Stimulated activated CD8-positive, alpha-beta memory T cell treated with anti-CD3 and anti-CD28 coated beads, Interleukin-15, amount 100 ng/mL, for 24 hours (primary cell): Measurements from ENCODE around the gene PCDHA8.
"Not testable (repeated sequence)": the region's sequence is repeated elsewhere in the genome, so short reads cannot be mapped to it uniquely, and the experiment has no call there.

ENCODE experiments used
- DNase-seq: peaks from one replicate; pipeline ENCODE4 v3.0.0-alpha.2; 2020; ENCODE audit warnings: low read depth

Gene PCDHA8

DNA sequence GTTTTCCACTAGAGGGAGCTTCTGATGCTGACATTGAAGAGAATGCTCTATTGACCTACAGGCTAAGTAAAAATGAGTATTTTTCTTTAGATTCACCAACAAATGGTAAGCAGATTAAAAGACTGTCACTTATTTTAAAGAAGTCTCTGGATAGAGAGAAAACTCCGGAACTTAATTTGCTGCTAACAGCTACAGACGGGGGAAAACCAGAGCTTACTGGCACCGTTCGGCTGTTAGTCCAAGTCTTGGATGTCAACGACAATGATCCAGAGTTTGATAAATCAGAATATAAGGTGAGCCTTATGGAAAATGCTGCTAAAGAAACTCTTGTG is 28.5 kb downstream of the PCDHA8 start:
- DNase-seq = no peak

DNA sequence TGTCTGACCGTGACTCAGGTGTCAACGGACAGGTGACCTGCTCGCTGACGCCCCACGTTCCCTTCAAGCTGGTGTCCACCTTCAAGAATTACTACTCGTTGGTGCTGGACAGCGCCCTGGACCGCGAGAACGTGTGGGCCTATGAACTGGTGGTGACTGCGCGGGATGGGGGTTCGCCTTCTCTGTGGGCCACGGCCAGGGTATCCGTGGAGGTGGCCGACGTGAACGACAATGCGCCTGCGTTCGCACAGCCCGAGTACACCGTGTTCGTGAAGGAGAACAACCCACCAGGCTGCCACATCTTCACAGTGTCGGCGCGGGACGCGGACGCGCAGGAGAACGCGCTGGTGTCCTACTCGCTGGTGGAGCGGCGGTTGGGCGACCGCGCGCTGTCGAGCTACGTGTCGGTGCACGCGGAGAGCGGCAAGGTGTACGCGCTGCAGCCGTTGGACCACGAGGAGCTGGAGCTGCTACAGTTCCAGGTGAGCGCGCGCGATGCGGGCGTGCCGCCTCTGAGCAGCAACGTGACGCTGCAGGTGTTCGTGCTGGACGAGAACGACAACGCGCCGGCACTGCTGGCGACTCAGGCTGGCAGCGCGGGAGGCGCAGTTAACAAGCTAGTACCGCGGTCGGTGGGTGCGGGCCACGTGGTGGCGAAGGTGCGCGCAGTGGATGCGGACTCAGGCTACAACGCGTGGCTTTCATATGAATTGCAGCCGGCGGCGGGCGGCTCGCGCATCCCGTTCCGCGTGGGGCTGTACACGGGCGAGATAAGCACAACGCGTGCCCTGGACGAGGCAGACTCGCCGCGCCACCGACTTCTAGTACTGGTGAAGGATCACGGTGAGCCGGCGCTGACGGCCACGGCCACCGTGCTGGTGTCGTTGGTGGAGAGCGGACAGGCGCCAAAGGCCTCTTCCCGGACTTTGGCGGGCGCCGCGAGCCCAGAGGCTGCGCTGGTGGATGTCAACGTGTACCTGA is 29.5 kb downstream of the PCDHA8 start:
- DNase-seq = no peak

DNA sequence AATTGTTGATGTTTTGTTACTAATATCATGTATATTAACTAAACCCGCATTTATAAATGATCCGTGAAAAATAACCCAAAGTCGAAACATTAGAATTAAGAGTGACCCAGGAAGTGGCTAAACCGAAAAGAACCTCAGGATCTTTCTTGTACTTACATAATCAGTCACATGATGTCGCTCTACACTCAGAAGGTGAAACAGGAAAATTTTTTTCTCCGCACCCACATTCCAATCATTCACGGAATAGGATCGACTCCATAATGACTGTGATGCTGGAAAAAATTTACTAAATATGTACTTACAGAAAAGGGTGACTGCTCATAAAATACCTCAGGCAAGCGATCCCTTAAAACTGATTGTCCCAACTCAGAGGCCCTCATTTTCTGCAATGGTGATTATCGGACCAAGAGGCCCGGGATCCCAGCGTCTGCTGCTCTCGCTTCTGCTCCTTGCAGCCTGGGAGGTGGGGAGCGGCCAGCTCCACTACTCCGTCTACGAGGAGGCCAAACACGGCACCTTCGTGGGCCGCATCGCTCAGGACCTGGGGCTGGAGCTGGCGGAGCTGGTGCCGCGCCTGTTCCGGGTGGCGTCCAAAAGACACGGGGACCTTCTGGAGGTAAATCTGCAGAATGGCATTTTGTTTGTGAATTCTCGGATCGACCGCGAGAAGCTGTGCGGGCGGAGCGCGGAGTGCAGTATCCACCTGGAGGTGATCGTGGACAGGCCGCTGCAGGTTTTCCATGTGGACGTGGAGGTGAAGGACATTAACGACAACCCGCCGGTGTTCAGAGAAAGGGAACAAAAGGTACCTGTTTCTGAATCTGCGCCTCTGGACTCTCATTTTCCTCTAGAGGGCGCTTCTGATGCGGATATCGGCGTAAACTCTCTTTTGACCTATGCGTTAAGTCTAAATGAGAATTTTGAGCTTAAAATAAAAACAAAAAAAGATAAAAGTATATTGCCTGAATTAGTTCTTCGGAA is 34.4 kb downstream of the PCDHA8 start, which contains the start of gene PCDHA12:
Gene PCDHA12 (plus strand): TSS at position 224 of the 981 bp plus-strand sequence. CDS start 165 bp downstream, at position 389.
- no peak for DNase-seq

DNA sequence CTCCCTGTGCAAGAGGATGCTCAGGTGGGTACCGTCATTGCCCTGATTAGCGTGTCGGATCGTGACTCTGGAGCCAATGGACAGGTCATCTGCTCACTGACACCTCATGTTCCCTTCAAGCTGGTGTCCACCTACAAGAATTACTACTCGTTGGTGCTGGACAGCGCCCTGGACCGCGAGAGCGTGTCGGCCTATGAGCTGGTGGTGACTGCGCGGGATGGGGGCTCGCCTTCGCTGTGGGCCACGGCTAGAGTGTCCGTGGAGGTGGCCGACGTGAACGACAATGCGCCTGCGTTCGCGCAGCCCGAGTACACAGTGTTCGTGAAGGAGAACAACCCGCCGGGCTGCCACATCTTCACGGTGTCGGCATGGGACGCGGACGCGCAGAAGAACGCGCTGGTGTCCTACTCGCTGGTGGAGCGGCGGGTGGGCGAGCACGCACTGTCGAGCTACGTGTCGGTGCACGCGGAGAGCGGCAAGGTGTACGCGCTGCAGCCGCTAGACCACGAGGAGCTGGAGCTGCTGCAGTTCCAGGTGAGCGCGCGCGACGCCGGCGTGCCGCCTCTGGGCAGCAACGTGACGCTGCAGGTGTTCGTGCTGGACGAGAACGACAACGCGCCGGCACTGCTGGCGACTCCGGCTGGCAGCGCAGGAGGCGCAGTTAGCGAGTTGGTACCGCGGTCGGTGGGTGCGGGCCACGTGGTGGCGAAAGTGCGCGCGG is 35.7 kb downstream of the PCDHA8 start:
- not testable (repeated sequence) for DNase-seq

DNA sequence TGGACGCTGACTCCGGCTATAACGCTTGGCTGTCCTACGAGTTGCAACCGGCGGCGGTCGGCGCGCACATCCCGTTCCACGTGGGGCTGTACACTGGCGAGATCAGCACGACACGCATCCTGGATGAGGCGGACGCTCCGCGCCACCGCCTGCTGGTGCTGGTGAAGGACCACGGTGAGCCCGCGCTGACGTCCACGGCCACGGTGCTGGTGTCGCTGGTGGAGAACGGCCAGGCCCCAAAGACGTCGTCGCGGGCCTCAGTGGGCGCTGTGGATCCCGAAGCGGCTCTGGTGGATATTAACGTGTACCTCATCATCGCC is 36.2 kb downstream of the PCDHA8 start:
- DNase-seq = no peak

DNA sequence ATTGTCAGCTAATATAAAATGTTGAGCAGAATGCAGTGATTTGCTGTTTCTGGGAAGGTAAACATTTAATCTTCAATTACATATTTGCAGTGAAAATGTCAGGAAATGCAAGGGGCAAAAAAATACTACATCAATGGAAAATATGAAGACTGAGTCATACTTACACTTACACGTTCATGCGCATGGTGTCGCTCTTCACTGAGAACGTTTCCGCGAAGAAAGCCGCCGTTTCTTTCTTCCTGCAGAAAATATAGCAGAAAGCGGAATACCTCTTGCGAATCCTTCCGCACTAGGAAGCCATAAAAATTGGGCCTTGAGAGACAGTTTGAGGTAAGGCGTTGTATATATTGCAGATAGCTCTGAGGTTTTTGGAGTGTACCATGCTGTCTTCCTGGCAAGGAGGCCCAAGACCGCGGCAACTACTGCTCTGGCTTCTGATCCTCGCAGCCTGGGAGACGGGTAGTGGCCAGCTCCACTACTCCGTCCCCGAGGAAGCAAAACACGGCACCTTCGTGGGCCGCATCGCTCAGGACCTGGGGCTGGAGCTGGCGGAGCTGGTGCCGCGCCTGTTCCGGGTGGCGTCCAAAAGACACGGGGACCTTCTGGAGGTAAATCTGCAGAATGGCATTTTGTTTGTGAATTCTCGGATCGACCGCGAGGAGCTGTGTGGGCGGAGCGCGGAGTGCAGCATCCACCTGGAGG is 41.1 kb downstream of the PCDHA8 start, which contains the start of gene PCDHA13:
Gene PCDHA13 (plus strand): TSS at position 236 of the 702 bp plus-strand sequence. CDS start 145 bp downstream, at position 381.
- DNase-seq = no peak

DNA sequence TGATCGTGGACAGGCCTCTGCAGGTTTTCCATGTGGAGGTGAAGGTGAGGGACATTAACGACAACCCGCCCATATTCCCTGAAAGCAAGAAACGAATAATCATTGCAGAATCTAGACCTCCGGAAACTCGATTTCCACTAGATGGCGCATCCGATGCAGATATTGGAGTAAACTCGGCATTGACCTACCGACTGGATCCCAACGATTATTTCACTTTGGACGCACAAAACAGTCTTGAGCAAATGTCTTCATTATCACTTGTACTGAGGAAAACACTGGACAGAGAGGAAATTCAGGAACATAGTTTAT is 41.6 kb downstream of the PCDHA8 start:
- DNase-seq = no peak

DNA sequence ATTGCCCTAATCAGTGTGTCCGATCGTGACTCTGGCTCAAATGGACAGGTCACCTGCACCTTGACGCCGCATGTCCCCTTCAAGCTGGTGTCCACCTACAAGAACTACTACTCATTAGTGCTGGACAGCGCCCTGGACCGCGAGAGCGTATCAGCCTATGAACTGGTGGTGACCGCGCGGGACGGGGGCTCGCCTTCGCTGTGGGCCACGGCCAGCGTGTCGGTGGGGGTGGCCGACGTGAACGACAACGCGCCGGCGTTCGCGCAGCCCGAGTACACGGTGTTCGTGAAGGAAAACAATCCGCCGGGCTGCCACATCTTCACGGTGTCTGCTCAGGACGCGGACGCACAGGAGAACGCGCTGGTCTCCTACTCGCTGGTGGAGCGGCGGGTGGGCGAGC is 42.4 kb downstream of the PCDHA8 start:
- no peak for DNase-seq

DNA sequence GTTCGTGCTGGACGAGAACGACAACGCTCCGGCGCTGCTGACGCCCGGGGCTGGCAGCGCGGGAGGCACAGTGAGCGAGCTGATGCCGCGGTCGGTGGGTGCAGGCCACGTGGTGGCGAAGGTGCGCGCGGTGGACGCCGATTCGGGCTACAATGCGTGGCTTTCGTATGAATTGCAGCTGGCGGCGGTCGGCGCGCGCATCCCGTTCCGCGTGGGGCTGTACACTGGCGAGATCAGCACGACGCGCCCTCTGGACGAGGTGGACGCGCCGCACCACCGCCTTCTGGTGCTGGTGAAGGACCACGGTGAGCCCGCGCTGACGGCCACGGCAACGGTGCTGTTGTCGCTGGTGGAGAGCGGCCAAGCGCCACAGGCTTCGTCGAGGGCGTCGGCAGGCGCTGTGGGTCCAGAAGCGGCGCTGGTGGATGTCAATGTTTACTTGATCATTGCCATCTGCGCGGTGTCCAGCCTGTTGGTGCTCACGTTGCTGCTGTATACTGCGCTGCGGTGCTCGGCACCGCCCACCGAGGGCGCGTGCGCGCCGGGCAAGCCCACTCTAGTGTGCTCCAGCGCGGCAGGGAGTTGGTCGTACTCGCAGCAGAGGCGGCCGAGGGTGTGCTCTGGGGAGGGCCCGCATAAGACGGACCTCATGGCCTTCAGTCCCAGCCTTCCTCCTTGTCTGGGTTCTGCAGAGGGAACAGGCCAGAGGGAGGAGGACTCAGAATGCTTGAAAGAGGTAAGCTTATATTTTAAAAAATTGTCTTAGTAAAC is 43.1 kb downstream of the PCDHA8 start:
- DNase-seq = no peak
